ENCODE measurements around the gene PAK6. TPM values are rescaled to one million over a fixed set of nuclear protein-coding genes. Genes with fewer than 3 reads are reported as not detected.

Gene PAK6
- total RNA-seq, 1 donor from 2014 or later, result 7.1 TPM

- TF ChIP-seq CTCF (conservative IDR thresholded peaks at IDR 0.05; ENCODE audit: low read depth, low read length), result no peak
- H3K4me3 ChIP-seq (ENCODE audit: low read depth, low read length), result no peak overlapping the region
- DNase-seq (ENCODE audit: low read depth), result no peak
These were observed 58.5 kb downstream of the PAK6 start for GRCh38 chr15:40297356-40297755.

GRCh38 chr15:40298216-40298935 is 59.5 kb downstream of the PAK6 start:
- DNase-seq (ENCODE audit: low read depth), result no peak
- TF ChIP-seq CTCF (conservative IDR thresholded peaks at IDR 0.05; ENCODE audit: low read depth, low read length), result no peak
- no peak overlapping the region for H3K4me3 ChIP-seq (ENCODE audit: low read depth, low read length)

GRCh38 chr15:40300367-40300766 is 61.5 kb downstream of the PAK6 start:
- DNase-seq (ENCODE audit: low read depth), result no peak
- no peak for TF ChIP-seq CTCF (conservative IDR thresholded peaks at IDR 0.05; ENCODE audit: low read depth, low read length)
- no peak overlapping the region for H3K4me3 ChIP-seq (ENCODE audit: low read depth, low read length)

GRCh38 chr15:40300771-40301170 is 61.9 kb downstream of the PAK6 start:
- no peak overlapping the region for H3K4me3 ChIP-seq (ENCODE audit: low read depth, low read length)
- DNase-seq (ENCODE audit: low read depth), result no peak
- no peak for TF ChIP-seq CTCF (conservative IDR thresholded peaks at IDR 0.05; ENCODE audit: low read depth, low read length)

GRCh38 chr15:40301467-40302179 is 62.8 kb downstream of the PAK6 start:
- TF ChIP-seq CTCF (conservative IDR thresholded peaks at IDR 0.05; ENCODE audit: low read depth, low read length), result no peak
- H3K4me3 ChIP-seq (ENCODE audit: low read depth, low read length), result no peak overlapping the region
- DNase-seq (ENCODE audit: low read depth), result no peak

- no peak overlapping the region for H3K4me3 ChIP-seq (ENCODE audit: low read depth, low read length)
- TF ChIP-seq CTCF (conservative IDR thresholded peaks at IDR 0.05; ENCODE audit: low read depth, low read length), result no peak
- DNase-seq (ENCODE audit: low read depth), result no peak
These were observed 63.5 kb downstream of the PAK6 start for GRCh38 chr15:40302288-40302886.
